DND-41 (cell line): ENCODE results near the gene DNAJC7.

ENCODE experiments used
- ATAC-seq: fragments of 200-7000 bp; cut with Tn5 transposase; 3 replicates; pipeline ENCODE4 v1.9.1; 2021; ENCODE audit warnings: low read depth; ENCODE audit not compliant: insufficient read depth
- DNase-seq: peaks from one replicate; pipeline ENCODE4 v3.0.0-alpha.2; 2020
- H2AFZ ChIP-seq: 2 replicates; pipeline ENCODE4 v1.6.0; 2012; ENCODE audit warnings: low read depth, low read length
- H3K27ac ChIP-seq: 2 replicates; pipeline ENCODE4 v1.5.1; 2012; ENCODE audit warnings: low read length, inconsistent platforms
- H3K27me3 ChIP-seq: fragments of 200-600 bp; sonication (generic); 2 replicates; pipeline ENCODE4 v1.6.0; 2012; ENCODE audit warnings: low read length, mild to moderate bottlenecking, inconsistent platforms; ENCODE audit not compliant: insufficient read depth, poor library complexity
- H3K36me3 ChIP-seq: 2 replicates; pipeline ENCODE4 v1.5.1; 2012; ENCODE audit warnings: low read length, inconsistent platforms; ENCODE audit not compliant: insufficient read depth
- H3K4me1 ChIP-seq: 2 replicates; pipeline ENCODE4 v1.5.1; 2012; ENCODE audit warnings: mild to moderate bottlenecking, low read length; ENCODE audit not compliant: insufficient read depth
- H3K4me2 ChIP-seq: 2 replicates; pipeline ENCODE4 v1.6.0; 2012; ENCODE audit warnings: mild to moderate bottlenecking, moderate library complexity, low read length, inconsistent platforms; ENCODE audit not compliant: insufficient read depth
- H3K4me3 ChIP-seq, 2 experiments: fragments of 200-600 bp in 1 of 2; shearing (Covaris generic) in 1 of 2; 2 replicates each; pipeline ENCODE4 v1.5.1; 2012 to 2016; ENCODE audit warnings: inconsistent platforms in 2 of 2, low read length in 2 of 2, mild to moderate bottlenecking in 2 of 2, low read depth in 1 of 2, moderate library complexity in 1 of 2
- H3K79me2 ChIP-seq: 2 replicates; pipeline ENCODE4 v1.6.0; 2012; ENCODE audit warnings: low read length, inconsistent platforms; ENCODE audit not compliant: insufficient read depth
- H3K9ac ChIP-seq: 2 replicates; pipeline ENCODE4 v1.6.0; 2012; ENCODE audit warnings: low read depth, mild to moderate bottlenecking, inconsistent platforms, low read length, moderate library complexity
- H3K9me3 ChIP-seq: 2 replicates; pipeline ENCODE4 v1.5.1; 2012; ENCODE audit warnings: low read length, moderate library complexity, mild to moderate bottlenecking, inconsistent platforms; ENCODE audit not compliant: insufficient read depth, severe bottlenecking
- H4K20me1 ChIP-seq: 2 replicates; pipeline ENCODE4 v1.6.0; 2012; ENCODE audit warnings: low read length; ENCODE audit not compliant: insufficient read depth
- CTCF ChIP-seq: IDR thresholded peaks from 2 replicates; pipeline ENCODE4 v1.5.1; 2012; ENCODE audit warnings: borderline replicate concordance, low read length, moderate library complexity, mild to moderate bottlenecking; ENCODE audit not compliant: poor library complexity, severe bottlenecking; ENCODE audit errors: extremely low read depth
- EZH2 ChIP-seq: IDR thresholded peaks from 3 replicates; pipeline ENCODE4 v1.6.1; 2012; ENCODE audit warnings: borderline replicate concordance, low read depth, mild to moderate bottlenecking, moderate library complexity, low read length, inconsistent platforms; ENCODE audit not compliant: severe bottlenecking

The DNAJC7 gene

DNA sequence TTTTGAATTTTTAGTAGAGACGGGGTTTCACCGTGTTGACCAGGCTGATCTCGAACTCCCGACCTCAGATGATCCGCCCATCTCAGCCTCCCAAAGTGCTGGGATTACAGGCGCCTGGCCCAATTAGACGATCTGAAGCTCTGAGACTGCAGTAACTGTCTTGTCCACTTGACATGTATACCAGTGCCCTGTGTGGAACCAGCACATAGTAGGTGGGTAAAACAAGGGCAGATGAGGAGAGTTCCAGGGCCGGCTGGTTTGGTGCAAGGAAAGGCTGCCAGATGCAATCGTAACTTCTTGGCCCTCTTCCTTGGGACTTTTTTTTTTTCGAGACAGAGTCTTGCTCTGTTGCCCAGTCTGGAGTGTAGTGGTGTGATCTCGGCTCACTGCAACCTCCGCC, 30.1 kb upstream of the DNAJC7 start:
- H3K4me2 ChIP-seq = no peak overlapping the region
- no peak overlapping the region for H3K9ac ChIP-seq
- no peak overlapping the region for H3K4me3 ChIP-seq
- no peaks in the 10 kb centered on the region for H3K36me3 ChIP-seq
- peaks cover 15% of the 10 kb centered on the region for H3K27me3 ChIP-seq
- peaks cover 7% of the 10 kb centered on the region; the same call in 1 of the 2 replicates for H4K20me1 ChIP-seq
- no peaks in the 10 kb centered on the region for H3K9me3 ChIP-seq
- H3K79me2 ChIP-seq = no peaks in the 10 kb centered on the region
- no peak overlapping the region for H3K27ac ChIP-seq
- H2AFZ ChIP-seq = no peak overlapping the region
- no peaks in the 10 kb centered on the region for H3K4me1 ChIP-seq
- ATAC-seq = no peak
- no peak for TF ChIP-seq EZH2
- TF ChIP-seq CTCF = no peak
- no peak for DNase-seq

DNA sequence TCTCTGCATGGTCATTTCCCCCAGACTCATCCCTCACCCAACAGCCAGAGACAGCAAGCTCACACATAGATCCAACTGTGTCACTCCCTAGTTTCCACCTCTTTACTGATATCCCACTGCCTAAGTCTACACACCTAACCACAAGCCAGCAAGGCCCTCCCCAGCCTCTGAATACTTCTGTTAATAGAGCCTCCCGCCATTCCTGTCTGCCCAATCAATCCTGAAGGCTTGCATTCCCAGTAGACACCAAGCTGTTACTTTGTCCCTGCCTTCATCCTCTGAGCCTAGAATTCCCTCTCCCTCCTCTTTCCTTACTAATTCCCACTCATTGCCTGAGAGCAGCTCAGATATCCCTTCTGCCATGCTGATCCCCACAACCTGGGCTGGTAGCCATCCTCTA, 28.5 kb upstream of the DNAJC7 start:
- H3K27ac ChIP-seq = no peak overlapping the region
- no peaks in the 10 kb centered on the region for H3K9me3 ChIP-seq
- no peak overlapping the region for H3K4me3 ChIP-seq
- ATAC-seq (no peak), DNase-seq (no peak)
- H3K79me2 ChIP-seq = no peaks in the 10 kb centered on the region
- no peak overlapping the region for H2AFZ ChIP-seq
- H3K9ac ChIP-seq = no peak overlapping the region
- H4K20me1 ChIP-seq = peaks cover 4% of the 10 kb centered on the region; the same call in 1 of the 2 replicates
- no peak overlapping the region for H3K4me2 ChIP-seq
- peaks cover 13% of the 10 kb centered on the region for H3K27me3 ChIP-seq
- no peaks in the 10 kb centered on the region for H3K4me1 ChIP-seq
- H3K36me3 ChIP-seq = no peaks in the 10 kb centered on the region
- TF ChIP-seq CTCF (no peak), EZH2 (no peak)

DNA sequence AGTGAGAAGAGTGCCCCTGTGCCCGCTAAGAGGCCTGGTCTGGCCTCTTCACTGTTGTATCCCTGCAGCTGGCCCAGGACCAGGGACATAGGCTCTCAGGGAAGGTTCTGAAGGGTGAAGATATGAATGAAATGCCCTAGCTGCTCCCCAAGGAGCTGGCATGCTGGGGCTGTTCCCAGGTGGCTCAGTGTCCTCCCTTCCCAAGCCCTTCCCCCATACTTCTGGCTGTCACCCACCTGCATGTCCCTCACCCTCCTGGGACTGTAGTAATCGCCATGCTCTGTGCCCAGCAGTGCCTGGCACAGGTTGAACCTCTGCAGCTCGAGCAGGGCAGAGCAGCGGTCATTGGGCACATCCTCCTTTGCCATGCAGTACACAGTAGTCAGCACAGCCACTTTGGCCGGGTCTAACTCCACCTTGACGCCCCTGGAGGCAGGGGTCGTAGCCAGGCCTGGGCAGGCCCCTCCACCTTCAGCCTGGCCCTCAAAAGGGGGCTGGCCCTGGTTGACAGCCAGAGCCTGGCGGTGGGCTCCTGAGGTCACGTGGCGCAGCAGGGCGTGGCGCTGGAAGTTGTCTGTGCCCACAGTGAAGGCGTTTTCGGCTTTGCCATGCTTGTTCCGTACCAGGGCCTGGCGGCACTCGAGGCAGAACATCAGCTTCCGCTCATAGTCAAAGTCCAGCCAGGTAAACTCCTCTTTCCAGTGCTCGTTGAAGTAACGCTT, 25.5 kb upstream of the DNAJC7 start:
- Histone ChIP-seq H3K4me1 (no peaks in the 10 kb centered on the region), H2AFZ (no peak overlapping the region), H4K20me1 (no peaks in the 10 kb centered on the region), H3K36me3 (no peaks in the 10 kb centered on the region), H3K27me3 (no peaks in the 10 kb centered on the region), H3K4me3 (no peak overlapping the region), H3K4me2 (no peak overlapping the region), H3K9ac (no peak overlapping the region), H3K79me2 (no peaks in the 10 kb centered on the region), H3K9me3 (no peaks in the 10 kb centered on the region), H3K27ac (no peak overlapping the region)
- ATAC-seq (no peak), DNase-seq (no peak)
- TF ChIP-seq EZH2 (no peak), CTCF (no peak)
